Measurements from ENCODE around the gene RAD51B.

DNA sequence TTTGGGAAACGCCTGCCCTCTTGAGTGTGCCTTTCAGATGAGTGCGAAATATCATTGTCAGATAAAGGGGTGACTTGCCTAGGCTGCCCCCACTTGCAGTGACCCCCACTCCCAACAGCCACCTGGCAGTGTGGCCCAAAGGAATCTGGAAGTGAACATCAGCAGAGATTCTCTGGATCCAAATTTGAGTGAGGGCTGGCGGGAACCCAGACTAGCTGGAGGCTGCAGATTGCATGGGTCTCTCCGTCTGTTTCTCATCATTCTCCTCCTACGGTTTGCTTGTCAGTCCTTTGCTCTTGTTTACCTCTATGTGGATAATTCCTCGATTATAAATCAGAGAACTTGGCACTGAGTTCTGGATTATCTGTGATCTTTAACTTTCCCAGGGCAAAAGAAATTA lies 692.5 kb downstream of the RAD51B start:
- TF ChIP-seq, protein P1, sequence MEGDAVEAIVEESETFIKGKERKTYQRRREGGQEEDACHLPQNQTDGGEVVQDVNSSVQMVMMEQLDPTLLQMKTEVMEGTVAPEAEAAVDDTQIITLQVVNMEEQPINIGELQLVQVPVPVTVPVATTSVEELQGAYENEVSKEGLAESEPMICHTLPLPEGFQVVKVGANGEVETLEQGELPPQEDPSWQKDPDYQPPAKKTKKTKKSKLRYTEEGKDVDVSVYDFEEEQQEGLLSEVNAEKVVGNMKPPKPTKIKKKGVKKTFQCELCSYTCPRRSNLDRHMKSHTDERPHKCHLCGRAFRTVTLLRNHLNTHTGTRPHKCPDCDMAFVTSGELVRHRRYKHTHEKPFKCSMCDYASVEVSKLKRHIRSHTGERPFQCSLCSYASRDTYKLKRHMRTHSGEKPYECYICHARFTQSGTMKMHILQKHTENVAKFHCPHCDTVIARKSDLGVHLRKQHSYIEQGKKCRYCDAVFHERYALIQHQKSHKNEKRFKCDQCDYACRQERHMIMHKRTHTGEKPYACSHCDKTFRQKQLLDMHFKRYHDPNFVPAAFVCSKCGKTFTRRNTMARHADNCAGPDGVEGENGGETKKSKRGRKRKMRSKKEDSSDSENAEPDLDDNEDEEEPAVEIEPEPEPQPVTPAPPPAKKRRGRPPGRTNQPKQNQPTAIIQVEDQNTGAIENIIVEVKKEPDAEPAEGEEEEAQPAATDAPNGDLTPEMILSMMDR (conservative IDR thresholded peaks at IDR 0.05): no peak
- TF ChIP-seq ZFX (IDR thresholded peaks at IDR 0.05): no peak

All from C4-2B (cell line).